Esophagus squamous epithelium (tissue), 4 donors: ENCODE measurements around the gene KCNN3.

Source experiments
- POLR2A ChIP-seq, 4 donors: fragments of 450-650 bp; IDR thresholded peaks; one replicate each; pipeline ENCODE4 v1.6.1; 2017; ENCODE audit warnings: antibody characterized with exemption in 4 of 4, mild to moderate bottlenecking in 4 of 4, moderate library complexity in 3 of 4
- TF ChIP-seq, protein P1 (sequence below), 6 experiments: fragments of 450-650 bp in 4 of 6; fragments of 200-600 bp in 2 of 6; sonication (generic) in 2 of 6; IDR thresholded peaks; one replicate each; pipeline ENCODE4 v1.5.1; 2016 to 2019; ENCODE audit warnings: antibody characterized with exemption in 6 of 6, mild to moderate bottlenecking in 4 of 6, moderate library complexity in 4 of 6

GRCh38 chr1:154659823-154660592 is 210.1 kb downstream of the KCNN3 start:
- TF ChIP-seq, protein P1, sequence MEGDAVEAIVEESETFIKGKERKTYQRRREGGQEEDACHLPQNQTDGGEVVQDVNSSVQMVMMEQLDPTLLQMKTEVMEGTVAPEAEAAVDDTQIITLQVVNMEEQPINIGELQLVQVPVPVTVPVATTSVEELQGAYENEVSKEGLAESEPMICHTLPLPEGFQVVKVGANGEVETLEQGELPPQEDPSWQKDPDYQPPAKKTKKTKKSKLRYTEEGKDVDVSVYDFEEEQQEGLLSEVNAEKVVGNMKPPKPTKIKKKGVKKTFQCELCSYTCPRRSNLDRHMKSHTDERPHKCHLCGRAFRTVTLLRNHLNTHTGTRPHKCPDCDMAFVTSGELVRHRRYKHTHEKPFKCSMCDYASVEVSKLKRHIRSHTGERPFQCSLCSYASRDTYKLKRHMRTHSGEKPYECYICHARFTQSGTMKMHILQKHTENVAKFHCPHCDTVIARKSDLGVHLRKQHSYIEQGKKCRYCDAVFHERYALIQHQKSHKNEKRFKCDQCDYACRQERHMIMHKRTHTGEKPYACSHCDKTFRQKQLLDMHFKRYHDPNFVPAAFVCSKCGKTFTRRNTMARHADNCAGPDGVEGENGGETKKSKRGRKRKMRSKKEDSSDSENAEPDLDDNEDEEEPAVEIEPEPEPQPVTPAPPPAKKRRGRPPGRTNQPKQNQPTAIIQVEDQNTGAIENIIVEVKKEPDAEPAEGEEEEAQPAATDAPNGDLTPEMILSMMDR (IDR thresholded peaks at IDR 0.05), result no peak
- TF ChIP-seq POLR2A (IDR thresholded peaks at IDR 0.05), result no peak
